GM19463 (cell line): ENCODE data around the gene OBP2B.
"Not testable (repeated sequence)": the region's sequence is repeated elsewhere in the genome, so short reads cannot be mapped to it uniquely, and the experiment has no call there.

Experiments used
- ATAC-seq: cut with Tn5 transposase; IDR thresholded peaks from one replicate; pipeline ENCODE4 v1.9.1; 2021; ENCODE audit warnings: mild to moderate bottlenecking, moderate library complexity; ENCODE audit not compliant: unreplicated experiment

The OBP2B gene

DNA sequence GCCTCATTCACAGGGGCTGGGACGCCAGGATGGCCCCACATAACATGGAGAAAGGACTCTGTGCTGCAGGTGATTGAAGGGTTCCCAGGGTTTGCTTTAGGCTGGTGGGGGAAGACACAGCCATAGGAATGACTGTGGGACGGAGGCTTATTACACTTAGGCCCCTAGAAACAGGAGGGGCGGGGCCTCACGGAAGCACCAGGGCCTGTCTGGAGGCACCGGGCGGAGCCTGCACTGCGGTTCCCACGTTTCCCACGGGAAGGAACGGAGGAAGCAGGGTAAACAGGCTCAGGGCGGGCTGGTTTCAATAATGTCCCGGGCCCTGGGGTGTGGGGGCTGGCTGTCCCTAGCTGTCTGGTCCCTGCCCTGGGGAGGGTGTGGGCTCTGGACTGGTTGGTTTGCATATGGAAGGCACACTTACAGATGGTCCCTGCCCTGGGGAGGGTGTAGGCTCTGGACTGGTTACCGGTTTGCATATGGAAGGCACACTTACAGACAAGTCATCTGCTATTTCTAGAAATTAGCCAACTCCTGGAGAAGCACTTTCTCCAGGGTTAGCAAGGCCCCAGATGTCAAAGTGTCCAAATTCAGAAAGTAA is 14.2 kb upstream of the OBP2B start:
- ATAC-seq, result not testable (repeated sequence)

DNA sequence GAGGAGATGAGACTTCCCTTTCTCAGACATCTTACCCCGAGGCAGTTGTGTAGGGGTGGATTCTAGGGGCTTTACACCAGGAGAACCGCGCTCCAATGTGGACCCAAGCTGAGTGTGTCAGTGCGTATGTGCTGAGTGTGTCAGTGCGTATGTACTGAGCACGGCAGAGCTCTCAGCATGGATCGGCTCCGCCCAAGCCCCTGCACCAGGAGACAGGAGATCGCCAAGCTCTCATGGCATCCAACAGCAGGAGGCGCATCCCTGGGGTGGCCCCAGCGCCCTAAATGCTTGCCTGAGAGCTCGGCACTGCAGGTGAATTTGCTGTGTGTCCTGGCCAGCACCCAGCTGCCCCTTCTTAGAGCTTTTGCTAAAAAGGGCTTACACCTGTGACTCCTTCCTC is 12.9 kb upstream of the OBP2B start:
- not testable (repeated sequence) for ATAC-seq

DNA sequence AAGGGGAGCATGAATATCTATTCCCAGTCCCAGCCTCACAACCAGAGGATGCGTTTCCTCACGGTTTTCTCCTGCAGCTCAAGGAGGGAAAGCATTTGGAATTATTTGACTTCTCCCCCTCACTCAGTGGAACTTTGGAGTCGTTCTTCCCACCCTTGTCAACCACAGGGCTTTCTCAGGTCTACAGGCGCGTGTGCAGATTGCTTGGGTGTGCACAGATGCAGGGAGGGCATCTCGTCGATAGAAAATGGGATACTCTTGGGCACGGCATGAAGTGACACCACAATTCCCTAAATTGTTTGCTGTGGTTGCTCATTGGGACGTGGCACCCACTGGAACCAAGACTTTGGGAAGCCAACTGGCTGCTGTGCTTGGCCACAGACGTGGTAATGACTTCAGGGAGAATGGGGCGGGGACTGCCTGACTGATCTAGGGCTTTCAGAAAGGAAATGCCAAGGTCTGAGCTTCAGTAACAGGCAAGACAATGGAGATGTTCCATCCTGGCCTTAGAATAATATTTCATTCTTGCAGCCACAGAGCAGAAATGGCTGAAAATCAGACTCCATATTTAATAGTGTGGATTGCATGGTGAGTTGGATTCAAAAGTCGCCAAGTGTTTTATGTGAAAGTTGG is 12.2 kb upstream of the OBP2B start:
- ATAC-seq, result no peak

DNA sequence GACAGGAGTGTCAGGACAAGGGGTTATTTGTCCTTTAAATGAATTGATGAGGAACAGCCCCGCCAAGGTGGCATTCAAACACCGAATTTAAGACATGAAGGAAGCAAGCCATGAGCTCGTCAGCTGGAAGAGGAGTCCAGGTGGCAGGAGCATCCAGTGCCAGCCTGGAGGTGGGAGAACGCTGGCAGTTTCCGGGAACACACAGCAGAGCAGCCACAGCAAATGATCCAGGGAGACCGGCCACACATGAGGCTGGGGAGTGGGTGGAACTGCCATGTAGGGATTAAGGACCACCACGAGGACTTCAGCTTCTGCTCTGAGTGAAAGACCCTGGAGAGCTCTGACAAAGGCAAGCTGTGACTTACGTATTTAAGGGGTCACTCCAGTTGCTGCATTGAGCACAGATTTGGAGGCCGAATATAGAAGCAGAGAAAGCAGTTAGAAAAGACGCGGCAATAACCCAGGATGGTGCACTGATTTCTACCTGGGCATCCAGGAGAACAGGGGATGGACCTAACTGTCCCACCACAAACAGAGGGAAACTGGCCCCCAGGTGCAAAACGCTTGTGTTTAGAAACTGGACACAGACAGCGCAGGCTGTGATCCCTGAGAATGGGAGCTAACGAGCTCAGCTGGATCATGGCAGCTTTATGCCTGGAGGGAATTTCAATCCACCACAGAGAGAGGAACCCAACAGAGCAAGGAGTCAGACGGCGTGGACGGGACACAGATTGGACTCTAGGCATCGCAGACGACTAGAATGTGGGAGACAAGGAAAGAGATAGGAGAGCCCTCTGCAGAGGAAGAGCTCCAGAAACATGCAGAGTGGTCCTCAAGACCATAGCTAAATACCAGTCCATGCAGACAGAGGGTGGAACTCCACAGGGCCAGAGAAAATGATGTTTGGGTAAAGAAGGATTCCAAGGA is 9.3 kb upstream of the OBP2B start:
- ATAC-seq, result not testable (repeated sequence)

DNA sequence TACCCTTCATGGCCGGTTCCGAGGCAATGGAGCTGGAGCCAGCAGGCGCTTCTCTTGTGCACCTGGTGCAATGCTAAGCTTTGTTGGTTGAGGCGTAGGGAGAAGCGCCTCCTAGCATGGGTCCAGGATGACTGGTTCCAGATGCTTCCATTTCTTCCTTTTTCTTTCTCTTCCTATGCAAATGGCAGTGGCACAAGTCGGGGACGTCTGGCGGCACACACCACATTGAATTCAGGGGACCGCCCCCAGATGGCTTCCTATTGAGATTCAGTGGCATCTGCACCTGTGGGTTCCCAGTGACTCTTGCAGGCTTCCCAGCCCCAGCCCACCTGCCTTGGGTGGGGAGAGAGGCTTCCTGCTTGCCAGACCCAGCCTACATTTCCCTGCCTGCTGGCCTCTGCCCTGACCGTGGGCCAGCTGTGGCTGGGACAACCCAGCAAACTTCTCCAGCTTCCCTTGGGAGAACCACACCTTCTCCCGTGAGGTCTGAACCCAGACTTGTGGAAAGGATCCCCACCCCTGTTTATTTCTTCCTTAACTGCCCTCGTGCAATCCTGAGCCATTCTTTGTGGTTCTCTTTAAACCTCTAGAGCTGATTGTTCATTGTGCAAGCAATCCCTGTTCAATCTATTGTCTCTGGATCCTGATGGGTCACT is 8.4 kb upstream of the OBP2B start:
- ATAC-seq, result not testable (repeated sequence)

DNA sequence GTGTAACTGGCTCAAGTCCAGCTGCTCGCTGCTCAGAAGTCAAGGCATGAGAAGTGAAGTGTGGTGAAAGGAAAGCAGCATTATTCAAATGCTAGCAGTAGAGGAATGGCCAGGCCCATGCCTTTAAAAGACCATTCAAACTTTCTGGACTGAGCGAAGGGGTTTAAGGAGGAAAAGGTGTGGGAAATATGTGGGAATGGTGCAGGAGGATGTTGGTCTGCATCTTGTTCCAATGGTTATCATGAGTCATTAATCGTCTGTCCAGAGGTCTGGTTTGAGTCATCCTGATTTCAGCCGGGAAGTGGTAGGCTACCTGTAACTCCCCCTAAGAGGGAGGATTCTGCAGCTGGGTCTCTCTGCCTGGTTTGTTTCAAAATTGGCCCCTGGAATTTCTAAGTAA is 5.2 kb upstream of the OBP2B start:
- ATAC-seq, result not testable (repeated sequence)

DNA sequence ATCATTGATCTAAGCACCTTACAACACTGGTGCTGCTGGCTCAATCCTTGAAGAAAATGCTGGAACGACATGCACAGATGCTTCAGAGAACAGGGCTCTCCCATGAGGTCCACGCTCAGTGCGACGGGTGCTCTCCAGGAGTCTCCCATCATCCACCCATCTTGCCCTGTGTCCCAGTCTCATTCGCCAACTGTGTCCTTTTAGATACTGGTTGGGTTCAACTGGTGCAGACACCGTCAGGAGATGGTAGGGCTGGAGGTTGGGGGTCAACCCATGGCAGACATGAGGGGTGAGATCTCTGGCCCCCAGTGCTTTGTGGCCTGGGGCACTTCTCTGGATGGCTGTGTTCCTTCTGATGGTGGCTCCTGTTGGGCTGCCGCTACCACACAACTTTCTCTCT is 1.6 kb upstream of the OBP2B start:
- no peak for ATAC-seq

DNA sequence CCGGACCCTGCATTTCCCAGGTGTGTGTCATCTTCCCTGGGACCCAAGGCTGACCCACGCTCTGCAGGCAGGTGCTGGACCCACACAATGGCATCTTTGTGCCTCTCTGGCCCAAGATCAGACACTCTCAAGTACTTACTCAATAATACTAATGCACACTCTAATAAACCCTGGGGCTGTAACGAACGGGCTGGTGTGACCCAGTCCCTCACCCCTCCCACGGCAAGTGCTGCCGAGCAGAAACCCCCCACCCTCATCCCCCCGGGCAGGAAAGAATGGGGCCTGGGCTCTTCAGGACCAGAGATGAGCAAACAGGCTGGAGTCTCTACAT is 1.1 kb upstream of the OBP2B start:
- no peak for ATAC-seq

DNA sequence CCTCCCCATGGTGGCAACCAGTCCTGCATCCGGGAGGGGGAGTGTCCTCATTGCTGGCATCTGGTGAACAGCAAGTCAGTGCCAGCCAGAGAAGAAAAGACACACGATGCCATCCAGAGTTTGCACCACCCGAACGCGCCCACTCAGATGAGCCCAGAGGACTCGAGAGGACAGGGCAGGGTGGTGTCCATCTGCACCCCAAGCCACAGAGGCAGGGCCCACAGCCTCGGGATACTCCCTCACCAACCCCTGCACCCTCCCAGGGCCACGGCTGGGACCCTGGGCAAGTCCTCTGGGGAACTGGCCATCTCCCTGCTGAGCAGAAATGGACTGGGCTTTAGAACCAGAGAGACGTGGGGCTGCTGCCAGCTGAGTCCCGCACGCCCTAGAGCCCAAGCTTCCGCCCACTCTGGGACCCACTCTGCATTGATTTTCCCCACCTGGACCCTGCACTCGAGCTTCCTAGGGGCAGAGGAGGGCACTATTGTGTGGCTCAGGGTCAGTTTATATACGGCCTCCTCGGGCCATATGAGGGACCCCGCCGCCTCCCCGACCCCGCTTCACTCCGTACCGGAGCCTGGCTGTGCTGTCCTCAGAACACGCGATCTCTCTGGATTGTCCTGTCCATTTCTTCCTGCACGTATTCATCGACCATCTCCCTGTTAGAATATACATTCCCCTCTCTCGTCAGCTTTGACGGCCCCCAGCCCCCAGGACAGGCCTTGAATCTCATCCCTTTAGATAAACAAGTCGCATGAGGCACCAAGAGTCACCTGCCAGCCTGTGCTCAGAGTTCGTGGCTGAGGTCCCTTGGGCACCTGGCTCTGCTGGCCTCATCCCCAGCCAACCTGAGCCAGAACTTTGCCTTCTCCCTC is 514 bp upstream of the OBP2B start:
- not testable (repeated sequence) for ATAC-seq

DNA sequence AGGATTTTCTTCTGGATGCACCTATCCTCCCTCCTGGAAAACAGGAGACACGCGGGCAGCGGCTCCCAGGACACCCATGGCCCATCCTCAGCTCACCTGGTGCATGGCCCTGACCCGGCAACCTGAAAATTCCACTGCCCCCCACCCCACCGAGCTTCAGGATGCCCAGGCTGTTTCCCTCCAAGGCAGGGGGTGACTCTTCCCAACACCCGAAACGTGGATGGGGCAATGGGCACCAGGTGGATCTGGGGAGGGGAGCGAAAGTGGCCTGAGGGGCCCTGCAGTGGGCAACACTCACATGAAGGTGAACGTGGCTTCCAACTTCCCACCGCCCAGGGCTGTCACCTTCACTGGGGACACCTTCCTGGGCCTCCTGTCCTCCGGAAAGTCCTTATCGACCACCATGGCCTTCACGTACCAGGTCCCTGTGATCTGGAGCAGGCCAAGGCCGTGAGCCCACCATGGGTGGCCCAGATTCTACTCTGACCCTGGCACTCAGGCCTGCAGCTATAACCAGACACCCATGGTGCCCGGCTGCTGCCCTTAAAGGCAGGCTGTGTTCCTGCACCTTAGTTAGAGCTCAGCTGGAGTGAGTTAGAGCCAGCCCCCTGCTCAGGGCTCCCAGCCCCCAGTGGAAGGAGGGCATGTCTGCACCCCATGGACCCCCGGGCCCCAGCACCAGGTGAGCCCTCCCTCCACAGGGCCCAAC is 725 bp downstream of the OBP2B start:
- not testable (repeated sequence) for ATAC-seq

DNA sequence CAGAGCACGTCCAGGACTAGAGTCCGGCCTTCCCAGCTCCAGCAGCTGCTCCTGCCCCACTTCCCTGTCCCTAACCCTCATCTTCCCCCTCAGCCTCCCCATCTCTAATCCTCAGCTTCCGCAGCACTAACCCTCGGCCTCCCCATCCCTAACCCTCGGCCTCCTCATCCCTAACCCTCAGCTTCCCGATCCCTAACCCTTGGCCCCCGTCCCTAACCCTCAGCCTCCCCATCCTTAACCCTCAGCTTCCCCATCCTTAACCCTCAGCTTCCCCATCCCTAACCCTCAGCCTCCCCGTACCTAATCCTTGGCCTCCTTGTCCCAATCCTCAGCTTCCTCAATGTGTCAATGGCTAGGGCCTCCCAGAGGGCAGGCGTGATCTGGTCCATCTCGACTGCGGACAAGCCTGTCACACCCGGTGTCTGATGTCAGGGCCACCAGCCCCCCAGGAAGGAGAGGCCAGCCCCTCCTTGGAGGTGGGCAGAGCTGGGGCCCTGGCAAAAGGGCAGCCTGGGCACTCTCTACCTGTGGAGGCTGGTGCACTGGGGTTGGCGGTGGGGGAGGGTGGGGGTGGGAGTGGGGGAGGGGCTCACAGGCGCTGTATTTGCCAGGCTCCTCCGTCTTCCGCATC is 1.4 kb downstream of the OBP2B start:
- ATAC-seq, result no peak

DNA sequence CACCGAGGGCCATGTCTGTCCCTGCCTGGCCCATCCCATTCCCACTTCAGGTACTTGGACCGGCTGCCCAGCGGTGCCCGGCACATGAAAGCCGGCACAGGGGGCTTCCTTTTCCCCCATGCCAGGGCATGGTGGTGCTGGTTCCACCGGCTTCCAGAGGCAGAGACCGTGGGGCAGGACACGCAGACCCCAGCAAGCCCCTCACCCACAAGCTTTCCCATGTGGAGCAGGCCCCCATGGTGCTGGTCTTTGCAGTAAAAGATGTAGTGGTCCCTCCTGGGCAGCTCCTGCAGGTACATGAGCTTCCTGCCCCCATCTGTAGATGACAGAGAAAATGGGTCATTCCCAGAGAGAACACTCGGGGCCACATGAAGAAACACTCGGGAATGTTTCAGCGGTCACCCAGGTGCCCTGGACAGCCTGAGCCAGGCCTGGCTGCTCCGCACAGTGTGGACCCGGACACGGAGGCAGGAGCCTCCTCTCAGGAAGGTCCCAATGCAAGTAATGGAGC is 2.0 kb downstream of the OBP2B start:
- no peak for ATAC-seq

DNA sequence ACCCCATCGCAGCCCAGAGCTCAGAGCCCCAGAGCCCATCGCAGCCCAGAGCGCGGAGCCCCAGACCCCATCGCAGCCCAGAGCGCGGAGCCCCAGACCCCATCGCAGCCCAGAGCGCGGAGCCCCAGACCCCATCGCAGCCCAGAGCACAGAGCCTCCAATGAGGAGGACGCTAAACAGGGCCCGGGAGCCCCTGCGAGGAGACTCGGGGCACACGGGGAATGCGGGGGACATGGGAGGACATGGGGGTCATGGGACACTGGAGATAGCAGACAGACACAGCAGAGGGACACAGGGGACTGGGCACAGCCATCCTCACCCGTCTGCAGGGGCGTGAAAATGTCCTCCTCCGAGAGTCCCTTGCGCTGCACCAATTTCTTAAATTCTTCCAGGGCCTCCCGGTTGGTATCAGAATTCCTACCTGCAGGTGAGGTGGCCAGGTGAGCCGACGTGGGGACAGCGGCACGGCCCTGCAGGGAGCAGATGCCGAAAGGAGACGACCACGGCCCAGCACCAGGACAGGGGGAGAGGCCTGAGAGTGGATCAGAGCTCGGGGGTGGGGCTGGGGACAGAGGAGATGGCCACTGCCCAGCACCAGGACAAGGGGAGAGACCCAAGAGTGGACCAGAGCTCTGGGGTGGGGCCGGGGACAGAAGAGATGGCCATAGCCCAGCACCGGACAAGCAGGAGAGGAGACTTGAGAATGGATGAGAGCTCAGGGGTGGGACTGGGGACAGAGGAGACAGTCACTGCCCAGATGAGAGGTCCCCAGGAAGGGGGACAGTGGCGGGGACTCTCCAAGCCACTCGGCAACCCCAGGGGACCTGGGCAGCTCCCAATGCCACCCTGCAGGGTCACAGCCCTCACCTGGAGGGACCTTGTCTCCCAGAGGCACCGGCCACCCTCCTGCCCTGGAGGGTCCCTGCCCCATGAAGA is 2.8 kb downstream of the OBP2B start:
- no peak for ATAC-seq

DNA sequence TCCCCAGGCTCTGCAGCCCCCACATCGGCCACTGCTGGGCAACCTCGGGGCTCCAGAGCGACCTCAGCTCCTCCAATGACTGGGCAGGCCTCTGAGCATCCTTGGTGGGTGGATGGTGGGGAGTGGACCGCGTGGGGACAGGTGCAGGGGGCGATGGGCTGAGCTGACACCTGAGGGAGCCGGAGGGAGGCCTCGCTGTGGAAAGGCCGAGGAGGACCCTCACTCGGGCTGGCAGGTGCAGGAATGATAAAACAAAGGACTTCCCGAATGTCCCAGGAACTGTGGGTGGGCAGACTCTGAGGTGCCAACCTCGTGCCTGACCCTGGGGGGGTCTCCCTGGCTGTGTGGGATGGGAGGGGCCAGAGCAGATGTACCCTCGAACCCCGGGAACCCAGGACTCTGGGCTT is 3.6 kb downstream of the OBP2B start:
- not testable (repeated sequence) for ATAC-seq

DNA sequence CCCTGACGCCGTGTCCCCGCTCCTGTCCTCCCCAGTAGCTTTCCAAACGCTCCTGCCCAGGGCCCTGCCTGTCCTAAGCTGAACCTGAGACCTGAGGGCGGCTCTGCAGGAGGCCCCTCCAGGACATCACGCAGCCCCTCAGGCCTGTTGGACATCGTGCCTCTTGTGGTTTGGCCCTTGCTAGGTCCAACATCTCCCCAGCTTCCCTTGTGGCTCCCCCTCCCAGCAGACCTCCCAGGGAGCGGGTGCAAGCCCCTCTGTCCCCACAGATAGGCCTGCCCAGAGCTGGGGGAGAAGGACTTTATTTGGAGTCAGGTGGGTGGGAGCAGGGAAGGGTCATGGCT is 4.1 kb downstream of the OBP2B start:
- no peak for ATAC-seq

DNA sequence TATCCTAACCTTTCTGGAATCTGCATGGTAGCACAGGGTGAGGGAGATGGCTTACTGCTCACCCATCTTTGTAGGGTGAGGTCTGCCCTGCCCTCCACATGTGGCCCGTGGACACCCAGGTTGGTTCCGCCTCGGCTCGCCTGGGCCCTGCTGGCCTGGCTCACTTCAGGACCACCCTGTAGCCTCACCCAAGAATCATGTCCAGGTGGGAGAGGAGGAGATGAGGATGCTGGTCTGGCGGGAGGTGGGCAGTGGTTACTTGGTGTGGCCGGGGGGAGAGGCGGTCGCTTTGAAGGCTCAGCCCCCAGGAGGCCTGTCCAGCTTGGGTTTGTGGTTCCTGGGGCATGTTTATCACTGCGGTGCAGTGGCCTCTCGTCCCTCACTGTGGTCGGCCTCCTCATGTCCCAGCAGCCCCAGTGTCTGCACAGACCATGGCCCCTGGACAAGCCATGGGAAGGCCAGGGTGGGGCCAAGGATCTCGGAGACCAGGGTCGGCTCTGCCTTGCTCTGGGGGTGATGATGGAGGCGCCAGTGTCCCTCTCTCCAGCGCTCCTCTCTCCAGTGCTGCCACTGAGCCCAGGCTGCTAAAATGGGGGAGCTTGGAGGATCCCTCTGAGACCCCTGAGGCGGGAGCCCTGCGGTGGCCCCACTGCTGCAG is 4.6 kb downstream of the OBP2B start:
- ATAC-seq, result no peak

DNA sequence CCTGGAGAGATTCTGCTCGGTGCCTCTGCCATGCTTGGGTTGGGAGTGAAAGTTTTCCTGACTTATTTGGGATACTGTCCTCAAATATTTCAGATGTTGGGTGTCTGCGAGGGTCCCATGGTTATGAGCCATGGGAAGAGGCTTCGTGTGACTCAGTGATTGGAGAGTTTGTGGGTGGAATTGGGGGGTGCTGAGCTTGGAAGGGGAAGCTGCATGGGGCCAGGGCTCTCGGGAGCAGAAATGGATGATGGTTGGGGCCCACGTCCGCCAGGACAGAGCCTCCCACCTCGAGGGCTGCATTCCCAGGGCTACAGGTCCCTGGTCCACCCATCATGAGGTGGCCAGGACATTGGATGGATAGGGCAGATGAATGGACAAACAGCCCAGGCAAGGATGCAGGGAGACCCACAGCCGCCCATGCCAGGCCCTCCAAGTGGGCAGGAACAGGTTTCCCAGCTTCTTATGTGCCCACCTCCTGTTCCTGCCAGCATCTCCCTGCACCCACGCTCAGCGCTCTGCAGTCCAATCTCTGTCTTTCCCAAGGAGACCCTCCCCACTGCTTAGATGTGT is 5.5 kb downstream of the OBP2B start:
- no peak for ATAC-seq
